ENCODE results near the gene TMEM270.

DNA sequence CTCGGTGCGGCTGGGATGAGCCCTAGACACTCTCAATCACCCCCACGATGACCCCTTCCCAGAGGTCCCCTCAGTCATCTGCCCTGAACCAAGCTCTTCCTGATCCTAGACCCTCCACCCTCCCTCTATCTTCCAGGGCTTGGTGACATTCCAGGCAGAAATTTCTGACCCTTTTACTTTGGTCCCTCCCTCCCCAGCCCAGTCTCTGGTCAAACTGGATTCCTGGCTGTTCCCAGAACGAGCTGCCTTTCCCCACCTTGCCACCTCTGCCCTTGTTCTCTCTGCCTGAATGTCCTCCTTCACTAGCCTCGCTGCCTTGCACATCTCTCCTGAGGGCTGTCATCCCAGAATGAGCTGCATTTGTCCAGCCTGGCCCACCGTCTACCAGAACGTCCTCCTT is 31.5 kb upstream of the TMEM270 start:
- TF ChIP-seq, protein P1, sequence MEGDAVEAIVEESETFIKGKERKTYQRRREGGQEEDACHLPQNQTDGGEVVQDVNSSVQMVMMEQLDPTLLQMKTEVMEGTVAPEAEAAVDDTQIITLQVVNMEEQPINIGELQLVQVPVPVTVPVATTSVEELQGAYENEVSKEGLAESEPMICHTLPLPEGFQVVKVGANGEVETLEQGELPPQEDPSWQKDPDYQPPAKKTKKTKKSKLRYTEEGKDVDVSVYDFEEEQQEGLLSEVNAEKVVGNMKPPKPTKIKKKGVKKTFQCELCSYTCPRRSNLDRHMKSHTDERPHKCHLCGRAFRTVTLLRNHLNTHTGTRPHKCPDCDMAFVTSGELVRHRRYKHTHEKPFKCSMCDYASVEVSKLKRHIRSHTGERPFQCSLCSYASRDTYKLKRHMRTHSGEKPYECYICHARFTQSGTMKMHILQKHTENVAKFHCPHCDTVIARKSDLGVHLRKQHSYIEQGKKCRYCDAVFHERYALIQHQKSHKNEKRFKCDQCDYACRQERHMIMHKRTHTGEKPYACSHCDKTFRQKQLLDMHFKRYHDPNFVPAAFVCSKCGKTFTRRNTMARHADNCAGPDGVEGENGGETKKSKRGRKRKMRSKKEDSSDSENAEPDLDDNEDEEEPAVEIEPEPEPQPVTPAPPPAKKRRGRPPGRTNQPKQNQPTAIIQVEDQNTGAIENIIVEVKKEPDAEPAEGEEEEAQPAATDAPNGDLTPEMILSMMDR (IDR thresholded peaks at IDR 0.05; ENCODE audit: low read length), result no peak
- TF ChIP-seq EZH2 (IDR thresholded peaks at IDR 0.05; ENCODE audit: borderline replicate concordance, low read length), result no peak
